CMK (cell line): ENCODE data around the gene CPPED1.

ENCODE experiments used
- DNase-seq: peaks from one replicate; pipeline ENCODE4 v3.0.0-alpha.2; 2010; ENCODE audit warnings: low read depth

CPPED1 gene

GRCh38 chr16:12646098-12646489, 157.6 kb downstream of the CPPED1 start:
- DNase-seq: no peak

DNA sequence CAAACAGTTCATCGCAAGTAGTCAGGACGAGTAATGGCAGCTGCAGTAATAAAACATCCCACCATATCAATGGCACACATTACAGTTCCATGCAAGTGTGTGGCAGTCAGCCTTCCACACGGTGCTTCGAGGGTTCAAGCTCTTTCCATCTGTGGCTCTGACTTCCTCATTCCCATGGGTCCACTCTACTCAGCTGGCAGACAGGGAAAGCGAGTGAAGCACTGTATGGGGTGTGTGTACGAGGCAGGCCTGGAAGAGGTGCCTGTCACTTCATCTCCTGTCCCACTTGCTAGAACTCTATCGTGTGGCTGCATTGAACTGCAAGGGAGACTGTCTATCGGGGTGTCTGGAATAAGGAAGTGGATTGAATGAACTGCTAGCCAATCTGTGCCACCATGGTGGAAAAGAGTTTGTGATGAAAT, 160.6 kb downstream of the CPPED1 start:
- no peak for DNase-seq

- DNase-seq: no peak
These were observed 164.6 kb downstream of the CPPED1 start for GRCh38 chr16:12639044-12639443.

DNA sequence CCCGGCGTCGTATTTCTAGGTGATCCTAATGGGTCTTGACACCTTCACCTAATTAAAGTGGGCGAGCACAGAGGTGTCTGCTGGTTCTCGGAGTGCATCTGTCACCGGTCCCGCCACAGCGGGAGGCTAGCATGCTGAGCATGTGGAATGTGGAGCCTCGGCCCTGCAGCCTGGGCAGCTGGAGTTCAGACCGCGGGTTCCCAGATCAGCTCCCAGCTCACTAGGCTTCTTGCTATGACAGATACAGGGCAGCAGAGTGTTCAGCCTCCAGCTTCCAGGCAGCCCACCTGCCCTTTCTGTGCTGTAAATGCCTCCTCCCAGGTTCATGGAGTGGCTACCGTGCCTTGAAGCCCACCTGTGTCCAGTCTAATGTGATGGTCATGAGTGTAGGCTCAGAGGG, 166.7 kb downstream of the CPPED1 start:
- no peak for DNase-seq

- DNase-seq: no peak
These were observed 174.4 kb downstream of the CPPED1 start for GRCh38 chr16:12629271-12629670.

DNA sequence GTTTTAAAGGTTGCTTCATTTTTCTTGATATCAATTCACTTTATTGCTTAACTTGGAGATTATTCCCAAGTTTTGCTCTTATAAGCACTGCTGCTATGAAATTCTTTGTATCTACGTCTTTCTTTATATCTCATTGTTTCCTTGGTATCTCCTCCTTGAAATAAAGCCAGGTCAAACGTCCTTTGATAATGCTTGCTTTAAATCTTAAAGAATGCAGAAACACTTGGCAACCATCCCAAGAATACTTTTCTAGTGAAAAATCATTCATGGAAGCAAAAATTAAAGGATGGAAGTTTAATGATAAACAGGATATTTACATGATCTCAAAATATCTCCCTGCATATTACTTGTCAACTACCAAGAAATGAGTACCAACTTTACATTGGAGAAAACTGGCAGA, 175.2 kb downstream of the CPPED1 start:
- DNase-seq: no peak

GRCh38 chr16:12627394-12627793, 176.3 kb downstream of the CPPED1 start:
- DNase-seq: no peak

- DNase-seq: no peak
These were observed 177.3 kb downstream of the CPPED1 start for GRCh38 chr16:12626411-12626810.

DNA sequence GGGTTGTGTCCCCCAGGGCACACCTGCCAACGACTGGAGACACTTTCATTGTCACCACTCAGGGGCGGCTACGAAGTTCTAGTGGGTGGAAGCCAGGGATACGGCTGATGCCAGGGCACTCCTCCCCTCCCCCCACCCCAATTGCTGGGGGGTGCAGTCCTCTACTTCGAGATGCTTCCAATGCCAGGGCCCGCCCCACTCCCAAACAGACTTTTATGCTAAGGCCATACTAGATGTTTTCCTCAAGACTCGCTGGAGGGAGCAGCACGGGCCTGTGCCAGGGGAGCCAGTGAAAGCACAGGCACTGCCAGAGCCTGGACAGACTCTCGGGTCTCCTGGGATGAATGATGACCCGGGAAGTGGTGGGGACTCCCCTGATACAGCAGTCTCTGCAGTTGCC, 178.0 kb downstream of the CPPED1 start:
- DNase-seq: no peak

- no peak for DNase-seq
These were observed 178.6 kb downstream of the CPPED1 start for GRCh38 chr16:12625068-12625467.

- no peak for DNase-seq
These were observed 183.5 kb downstream of the CPPED1 start for GRCh38 chr16:12620150-12620549.

DNA sequence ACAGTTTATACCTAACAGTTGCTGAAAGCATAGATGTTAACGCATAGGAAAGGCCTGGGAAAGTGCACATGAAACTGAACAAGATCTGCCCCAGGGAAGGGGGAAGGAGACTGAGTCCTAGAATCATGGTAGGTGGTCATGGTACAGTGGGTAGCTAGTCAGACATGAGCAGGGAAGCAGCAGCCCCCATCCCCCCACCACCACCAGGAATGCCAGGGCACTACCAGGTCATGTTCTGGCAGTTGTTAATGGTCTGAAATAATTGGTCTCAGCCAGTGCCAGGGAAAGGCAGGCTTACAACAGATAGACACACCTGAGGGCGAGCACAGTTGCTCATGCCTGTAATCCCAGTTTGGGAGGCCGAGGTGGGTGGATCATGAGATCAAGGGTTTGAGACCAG, 185.2 kb downstream of the CPPED1 start:
- DNase-seq: no peak

DNA sequence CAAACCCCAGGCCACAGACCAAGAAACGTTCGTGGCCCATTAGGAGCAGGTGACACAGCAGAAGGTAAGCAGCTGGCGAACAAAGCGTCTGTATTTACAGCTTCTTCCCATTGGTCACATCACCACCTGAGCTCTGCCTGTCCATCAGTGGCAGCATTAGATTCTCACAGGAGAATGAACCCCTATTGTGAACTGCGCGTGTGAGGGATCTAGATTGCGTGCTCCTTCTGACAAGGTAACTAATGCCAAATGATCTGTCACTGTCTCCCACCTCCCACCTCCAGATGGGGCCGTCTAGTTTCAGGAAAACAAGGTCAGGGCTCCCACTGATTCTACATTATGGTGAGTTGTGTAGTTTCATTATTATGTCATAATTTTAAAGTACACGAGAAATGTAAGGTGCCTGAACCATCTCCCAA, 186.3 kb downstream of the CPPED1 start:
- DNase-seq: no peak

DNA sequence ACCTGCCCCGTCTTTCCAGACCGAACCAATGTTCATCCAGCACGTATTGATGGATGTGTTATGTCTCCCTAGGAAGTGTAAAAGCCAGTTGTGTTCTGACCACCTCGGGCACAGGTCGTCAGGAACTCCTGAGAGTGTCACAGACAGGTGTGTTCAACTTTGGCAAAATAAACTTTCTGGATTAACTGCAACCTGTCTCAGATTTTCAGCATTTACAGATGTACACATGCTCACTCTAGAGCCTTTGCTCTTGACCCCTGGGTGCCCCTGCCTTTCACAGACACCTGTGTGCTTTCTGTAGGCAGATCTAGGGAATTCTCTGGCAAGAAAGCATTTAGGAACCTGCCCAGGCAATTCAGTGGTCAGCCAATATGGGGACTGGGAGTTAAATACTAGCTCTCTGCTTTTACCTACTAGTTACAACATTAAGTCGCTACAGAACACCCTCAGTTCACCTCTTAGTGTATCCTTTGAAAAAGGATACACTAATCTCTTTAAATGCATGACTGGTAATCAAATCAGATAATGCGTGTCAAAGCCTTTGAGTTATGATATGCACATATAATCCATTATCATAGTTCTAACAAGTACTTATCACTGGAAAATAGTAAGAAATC, 188.9 kb downstream of the CPPED1 start:
- no peak for DNase-seq

DNA sequence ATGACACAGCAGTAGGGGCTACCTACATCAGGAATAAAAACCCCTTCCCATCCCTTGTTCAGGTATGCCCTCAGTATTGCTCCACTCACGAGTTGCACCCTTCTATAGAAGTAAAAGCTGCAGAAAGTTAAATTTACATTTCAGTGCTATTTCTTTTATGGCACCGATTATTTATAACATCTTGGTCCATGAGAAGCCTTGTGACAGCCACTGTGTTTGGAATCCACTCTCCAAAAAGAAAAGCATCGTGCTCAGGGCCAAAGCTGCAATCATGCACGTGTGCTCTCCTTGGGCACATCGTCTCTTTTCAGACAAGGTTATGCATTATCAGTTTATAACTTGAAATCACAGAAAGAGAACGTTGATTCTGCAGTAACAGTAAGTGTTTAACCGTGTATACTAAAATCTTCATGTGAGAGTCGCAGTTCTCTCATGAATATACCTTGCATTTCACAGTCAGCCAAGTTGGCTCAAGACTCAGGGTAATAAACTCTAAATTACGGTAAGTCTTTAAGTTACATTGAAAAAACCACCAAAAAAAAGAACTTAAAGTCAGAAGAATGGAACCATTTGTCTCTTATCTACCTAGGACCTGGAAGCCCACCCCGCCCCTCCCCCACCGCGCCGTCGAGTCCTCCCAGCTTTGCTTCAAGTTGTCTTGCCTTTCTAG, 189.6 kb downstream of the CPPED1 start:
- no peak for DNase-seq

DNA sequence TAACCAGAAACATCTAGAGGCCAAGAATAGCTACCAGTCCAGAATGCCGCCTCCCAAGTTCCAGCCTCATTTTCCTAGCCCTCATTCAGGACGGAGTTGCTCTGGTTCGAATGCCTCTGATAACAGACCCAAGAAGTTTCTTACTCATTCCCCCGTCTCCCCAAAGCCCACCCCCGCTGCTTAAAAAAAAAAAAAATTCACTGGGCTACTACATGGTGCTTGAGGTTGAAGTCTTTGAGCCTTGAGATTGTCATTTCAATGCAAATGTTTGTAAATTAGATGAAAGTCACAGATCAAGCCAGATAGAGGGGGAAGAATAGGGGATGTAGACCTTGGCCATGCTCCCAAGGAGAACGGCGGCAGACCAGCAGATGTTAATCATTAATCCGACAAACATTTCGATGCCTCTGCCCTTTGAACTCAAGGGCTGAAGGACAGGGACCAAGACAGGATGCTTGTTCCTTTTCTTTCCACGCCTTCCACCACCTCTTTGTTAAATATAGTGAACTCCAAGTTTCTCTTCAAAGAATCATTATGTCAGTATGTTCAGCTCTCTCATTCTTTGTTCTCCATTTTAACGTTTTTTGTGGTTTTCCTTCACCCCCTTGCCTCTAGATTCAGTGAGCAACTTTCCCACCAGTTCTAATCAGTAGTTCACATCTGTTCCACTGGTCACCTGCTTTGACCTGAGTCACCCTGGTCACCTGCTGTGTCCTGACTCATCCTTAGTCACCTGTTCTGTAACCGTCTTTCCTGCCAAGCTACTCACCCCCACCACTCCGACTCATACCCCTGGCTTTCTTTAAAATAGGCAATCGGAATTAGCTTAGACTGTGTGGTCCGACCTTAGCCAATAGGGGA, 190.3 kb downstream of the CPPED1 start:
- DNase-seq: no peak

DNA sequence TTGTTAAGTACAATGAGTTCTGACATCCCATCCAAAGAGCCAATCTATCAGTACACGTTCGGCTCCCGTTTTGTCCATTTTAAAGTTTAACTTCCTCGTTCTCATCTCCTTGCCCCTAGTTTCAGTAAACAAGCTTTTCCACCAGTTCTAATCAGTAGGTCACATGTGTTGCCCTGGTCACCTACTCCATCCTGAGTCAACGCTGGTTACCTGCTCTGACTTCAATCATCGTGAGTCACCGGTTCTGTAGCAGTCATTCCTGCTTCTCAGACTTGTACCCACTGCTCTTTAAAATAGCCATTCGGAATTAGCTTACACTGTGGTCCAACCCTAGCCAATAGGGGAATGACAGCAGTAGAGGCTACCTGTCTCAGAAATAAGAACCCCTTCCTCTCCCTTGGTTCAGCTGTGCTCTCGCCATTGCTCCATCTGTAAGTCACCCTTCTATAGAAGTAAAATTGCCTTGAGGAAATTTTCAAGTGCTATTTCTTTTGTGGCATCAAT, 191.0 kb downstream of the CPPED1 start:
- DNase-seq: no peak

DNA sequence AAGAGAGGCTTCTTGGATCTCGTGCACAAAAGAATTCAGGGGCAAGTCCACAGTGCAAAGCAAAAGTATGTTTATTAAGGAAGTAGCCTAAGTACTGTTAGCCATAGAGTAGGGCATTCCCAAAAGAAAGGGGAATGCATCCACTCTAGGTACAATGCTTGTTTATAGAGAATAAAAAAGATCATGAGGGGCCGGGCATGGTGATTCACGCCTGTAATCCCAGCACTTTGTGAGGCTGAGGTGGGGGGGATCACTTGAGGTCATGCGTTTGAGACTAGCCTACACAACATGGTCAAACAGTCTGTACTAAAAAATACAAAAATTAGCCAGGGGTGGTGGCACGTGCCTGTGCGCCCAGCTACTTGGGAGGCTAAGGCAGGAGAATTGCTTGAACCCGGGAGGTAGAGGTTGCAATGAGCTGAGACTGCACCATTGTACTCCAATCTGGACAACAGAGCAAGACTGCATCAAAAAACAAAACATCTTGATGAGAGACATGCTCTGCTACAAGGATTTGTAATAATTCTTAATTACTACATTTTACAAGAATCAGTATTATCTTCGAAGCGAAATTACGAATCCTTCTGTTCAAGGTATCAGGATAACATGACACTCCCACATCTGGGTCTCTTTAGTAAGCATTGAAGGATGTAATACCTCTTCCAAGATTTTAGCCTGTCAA, 191.6 kb downstream of the CPPED1 start:
- DNase-seq: no peak

GRCh38 chr16:12611006-12611477, 192.6 kb downstream of the CPPED1 start:
- no peak for DNase-seq

- DNase-seq: no peak
These were observed 193.6 kb downstream of the CPPED1 start for GRCh38 chr16:12609937-12610699.
